DND-41 (cell line): ENCODE results near the gene HSP90AB1.

Experiments used
- CTCF ChIP-seq: IDR thresholded peaks from 2 replicates; pipeline ENCODE4 v1.5.1; 2012; ENCODE audit warnings: borderline replicate concordance, low read length, moderate library complexity, mild to moderate bottlenecking; ENCODE audit not compliant: poor library complexity, severe bottlenecking; ENCODE audit errors: extremely low read depth
- EZH2 ChIP-seq: IDR thresholded peaks from 3 replicates; pipeline ENCODE4 v1.6.1; 2012; ENCODE audit warnings: borderline replicate concordance, low read depth, mild to moderate bottlenecking, moderate library complexity, low read length, inconsistent platforms; ENCODE audit not compliant: severe bottlenecking

GRCh38 chr6:44278774-44279697, 32.1 kb downstream of the HSP90AB1 start:
- no peak for TF ChIP-seq CTCF
- TF ChIP-seq EZH2, result no peak
